SU-DHL-6 (cell line): ENCODE data around the gene NFATC1.

Source experiments
- CTCF ChIP-seq: fragments of 200-600 bp; sonication (generic); IDR thresholded peaks from one replicate; pipeline ENCODE4 v1.5.1; 2017; ENCODE audit warnings: antibody characterized with exemption, mild to moderate bottlenecking, low read length, moderate library complexity; ENCODE audit not compliant: insufficient read depth, poor library complexity, severe bottlenecking
- EZH2phosphoT487 ChIP-seq: fragments of 200-600 bp; sonication (generic), shearing (Covaris generic); conservative IDR thresholded peaks from 2 replicates; pipeline ENCODE4 v1.6.1; 2018; ENCODE audit warnings: mild to moderate bottlenecking, antibody characterized with exemption, low read length, moderate library complexity, mixed read lengths

DNA sequence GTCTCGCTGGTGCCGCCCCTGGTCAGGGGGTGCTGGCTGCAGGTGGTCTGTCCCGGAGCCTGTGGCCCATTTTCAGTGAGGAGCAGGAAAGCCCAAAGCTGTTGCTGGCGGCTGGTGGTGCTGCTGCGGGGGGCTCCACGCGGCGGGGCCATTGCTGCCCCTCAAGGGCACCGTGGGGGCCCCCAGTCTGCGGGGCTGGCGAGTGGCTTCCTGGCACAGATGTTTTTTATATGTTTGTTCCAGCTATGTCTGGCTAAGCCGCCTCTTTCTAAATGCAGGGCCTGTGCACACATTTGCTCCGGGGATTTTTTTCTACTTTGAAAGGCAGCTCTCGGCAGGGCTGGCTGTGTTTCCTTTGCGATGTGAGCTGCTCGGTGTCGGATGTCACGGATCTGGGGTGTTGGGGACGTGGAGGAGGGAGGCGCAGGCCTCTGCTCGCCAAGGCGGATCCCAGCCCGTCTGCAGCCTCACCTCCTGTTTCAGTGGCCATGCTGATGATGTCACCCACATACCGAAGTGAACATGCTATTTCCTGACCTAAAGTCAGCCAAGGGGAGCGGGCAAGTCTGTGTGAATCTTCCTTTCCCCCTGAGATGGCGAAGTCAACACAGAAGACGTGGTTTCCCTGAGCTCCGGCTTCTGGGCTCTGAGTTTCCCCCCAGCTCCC, 171.9 kb downstream of the NFATC1 start:
- TF ChIP-seq CTCF (no peak), EZH2phosphoT487 (no peak)
